Neutrophil (primary cell): Measurements from ENCODE around the gene CNGA3.
"Not testable (repeated sequence)": the region's sequence is repeated elsewhere in the genome, so short reads cannot be mapped to it uniquely, and the experiment has no call there.

Source experiments
- H3K27ac ChIP-seq: fragments of 200-600 bp; sonication (generic); 2 replicates; pipeline ENCODE4 v1.5.1; 2016; ENCODE audit warnings: mild to moderate bottlenecking, moderate library complexity
- H3K27me3 ChIP-seq: fragments of 200-600 bp; sonication (generic); 2 replicates; pipeline ENCODE4 v1.6.0; 2016; ENCODE audit warnings: mild to moderate bottlenecking
- H3K36me3 ChIP-seq: fragments of 200-600 bp; sonication (generic); 2 replicates; pipeline ENCODE4 v1.5.1; 2017
- H3K4me1 ChIP-seq, 2 experiments: fragments of 200-600 bp in 1 of 2; sonication (generic) in 1 of 2; 1 replicate in 1 of 2; 2 replicates in 1 of 2; pipeline versions ENCODE4 v1.5.1 to v1.6.1; 2013 to 2016; ENCODE audit warnings: low read depth in 1 of 2, low read length in 1 of 2, mild to moderate bottlenecking in 1 of 2, moderate library complexity in 1 of 2; ENCODE audit not compliant: control insufficient read depth in 1 of 2, insufficient read depth in 1 of 2
- H3K4me3 ChIP-seq, 2 experiments: fragments of 200-600 bp in 1 of 2; sonication (generic) in 1 of 2; 1 replicate in 1 of 2; 2 replicates in 1 of 2; pipeline ENCODE4 v1.5.1; 2013 to 2016; ENCODE audit warnings: low read depth in 1 of 2, low read length in 1 of 2, mild to moderate bottlenecking in 1 of 2, moderate library complexity in 1 of 2
- H3K9me3 ChIP-seq: fragments of 200-600 bp; sonication (generic); 2 replicates; pipeline ENCODE4 v1.5.1; 2016
- TF ChIP-seq, protein P1 (sequence below): fragments of 200-600 bp; sonication (generic); IDR thresholded peaks from 2 replicates; pipeline ENCODE4 v1.5.1; 2016; ENCODE audit warnings: antibody characterized with exemption

CNGA3 gene

DNA sequence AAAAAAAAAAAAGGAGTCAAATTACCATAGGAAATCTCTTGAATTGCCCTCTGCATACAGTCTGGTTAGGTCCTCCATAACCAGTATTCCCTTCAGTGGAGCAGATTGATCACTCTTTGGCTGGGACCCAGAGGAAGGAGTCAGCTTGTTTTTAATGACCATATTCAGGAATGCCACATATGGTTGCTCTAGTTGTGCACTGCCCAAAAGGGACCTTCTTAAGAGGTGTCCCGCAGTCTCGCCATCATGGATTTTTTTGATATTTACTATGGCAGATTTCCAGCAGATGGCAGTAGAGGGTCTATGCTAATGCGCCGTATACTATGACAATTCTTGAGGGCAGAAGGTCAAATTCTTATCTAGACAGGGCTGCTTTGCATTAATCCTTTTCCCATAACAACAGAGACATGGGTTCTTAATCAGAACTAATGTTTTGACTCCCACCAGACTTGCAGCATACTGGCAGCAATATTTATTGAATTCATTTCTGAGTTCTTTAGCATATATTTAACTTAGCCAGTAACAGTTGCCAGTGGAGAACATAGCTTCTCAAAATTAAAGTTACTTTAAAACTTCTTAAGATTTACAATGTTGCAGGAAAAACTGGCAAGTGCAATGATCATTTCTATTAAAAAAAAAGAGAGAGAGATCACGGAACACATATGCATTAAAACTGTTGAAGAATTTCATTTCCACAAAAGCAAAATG is 66.6 kb downstream of the CNGA3 start:
- Histone ChIP-seq H3K4me1 (peaks cover 0 to 2% of the 10 kb centered on the region in 2 experiments), H3K9me3 (no peaks in the 10 kb centered on the region), H3K36me3 (no peaks in the 10 kb centered on the region), H3K27ac (no peak overlapping the region), H3K4me3 (no peak overlapping the region), H3K27me3 (no peaks in the 10 kb centered on the region)
- TF ChIP-seq, protein P1, sequence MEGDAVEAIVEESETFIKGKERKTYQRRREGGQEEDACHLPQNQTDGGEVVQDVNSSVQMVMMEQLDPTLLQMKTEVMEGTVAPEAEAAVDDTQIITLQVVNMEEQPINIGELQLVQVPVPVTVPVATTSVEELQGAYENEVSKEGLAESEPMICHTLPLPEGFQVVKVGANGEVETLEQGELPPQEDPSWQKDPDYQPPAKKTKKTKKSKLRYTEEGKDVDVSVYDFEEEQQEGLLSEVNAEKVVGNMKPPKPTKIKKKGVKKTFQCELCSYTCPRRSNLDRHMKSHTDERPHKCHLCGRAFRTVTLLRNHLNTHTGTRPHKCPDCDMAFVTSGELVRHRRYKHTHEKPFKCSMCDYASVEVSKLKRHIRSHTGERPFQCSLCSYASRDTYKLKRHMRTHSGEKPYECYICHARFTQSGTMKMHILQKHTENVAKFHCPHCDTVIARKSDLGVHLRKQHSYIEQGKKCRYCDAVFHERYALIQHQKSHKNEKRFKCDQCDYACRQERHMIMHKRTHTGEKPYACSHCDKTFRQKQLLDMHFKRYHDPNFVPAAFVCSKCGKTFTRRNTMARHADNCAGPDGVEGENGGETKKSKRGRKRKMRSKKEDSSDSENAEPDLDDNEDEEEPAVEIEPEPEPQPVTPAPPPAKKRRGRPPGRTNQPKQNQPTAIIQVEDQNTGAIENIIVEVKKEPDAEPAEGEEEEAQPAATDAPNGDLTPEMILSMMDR, result peak; percentile 78

GRCh38 chr2:98414246-98414645 is 68.0 kb downstream of the CNGA3 start:
- H3K4me1 ChIP-seq, H3K4me3 ChIP-seq, H3K36me3 ChIP-seq, H3K9me3 ChIP-seq, H3K27me3 ChIP-seq, H3K27ac ChIP-seq: not testable (repeated sequence)

GRCh38 chr2:98415719-98416248 is 69.5 kb downstream of the CNGA3 start:
- not testable (repeated sequence) for H3K27ac ChIP-seq, H3K36me3 ChIP-seq, H3K4me3 ChIP-seq, H3K9me3 ChIP-seq, H3K4me1 ChIP-seq, H3K27me3 ChIP-seq

GRCh38 chr2:98416383-98417159 is 70.3 kb downstream of the CNGA3 start:
- Histone ChIP-seq H3K9me3 (no peaks in the 10 kb centered on the region), H3K36me3 (no peaks in the 10 kb centered on the region), H3K4me3 (no peak overlapping the region), H3K27me3 (no peaks in the 10 kb centered on the region), H3K4me1 (peaks cover 0 to 2% of the 10 kb centered on the region in 2 experiments), H3K27ac (no peak overlapping the region)
- TF ChIP-seq, protein P1, result no peak

DNA sequence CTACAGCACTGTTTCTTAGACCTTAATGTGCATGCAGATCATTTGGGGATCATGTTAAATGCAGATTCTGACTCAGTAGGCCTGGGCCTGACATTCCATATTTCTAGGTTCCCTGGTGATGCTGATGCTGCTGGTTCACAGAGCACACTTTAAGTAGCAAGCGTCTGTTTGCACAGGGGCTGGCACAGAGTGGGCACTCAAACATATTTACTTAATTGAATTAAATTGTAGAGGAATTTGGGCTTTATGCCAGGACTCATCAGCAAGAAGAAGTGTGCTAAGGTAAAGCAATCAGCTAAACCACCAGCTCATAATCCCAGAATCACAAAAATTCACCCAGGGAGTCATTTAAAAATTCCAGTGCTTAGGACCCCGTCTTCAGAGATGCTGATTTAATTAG is 73.3 kb downstream of the CNGA3 start:
- Histone ChIP-seq H3K4me3 (no peak overlapping the region), H3K9me3 (no peaks in the 10 kb centered on the region), H3K27me3 (no peaks in the 10 kb centered on the region), H3K36me3 (no peaks in the 10 kb centered on the region), H3K4me1 (no peaks in the 10 kb centered on the region), H3K27ac (no peak overlapping the region)
- TF ChIP-seq, protein P1, result no peak

- TF ChIP-seq, protein P1, result no peak
- H3K36me3 ChIP-seq, result no peaks in the 10 kb centered on the region
- no peak overlapping the region for H3K27ac ChIP-seq
- no peaks in the 10 kb centered on the region for H3K27me3 ChIP-seq
- H3K9me3 ChIP-seq, result no peaks in the 10 kb centered on the region
- H3K4me3 ChIP-seq, result no peak overlapping the region
- H3K4me1 ChIP-seq, result no peaks in the 10 kb centered on the region
These were observed 73.9 kb downstream of the CNGA3 start for GRCh38 chr2:98419977-98420725.
